Measurements from ENCODE around the gene SAMD15. TPM values are rescaled to one million over a fixed set of nuclear protein-coding genes. Genes with fewer than 3 reads are reported as not detected.

The SAMD15 gene
- total RNA-seq, 4 donors from 2014 or later: 0.51 to 1.7 (median 0.88) TPM; not detected in 1

GRCh38 chr14:77377502-77377844 lies 294 bp downstream of the SAMD15 start:
- no peak for TF ChIP-seq CTCF (IDR thresholded peaks at IDR 0.05; ENCODE audit: low read depth)

- no peak for TF ChIP-seq CTCF (IDR thresholded peaks at IDR 0.05; ENCODE audit: low read depth)
Observed at GRCh38 chr14:77378701-77379100, 1.5 kb downstream of the SAMD15 start.

GRCh38 chr14:77390188-77390587 lies 13.0 kb downstream of the SAMD15 start:
- no peak for TF ChIP-seq CTCF (IDR thresholded peaks at IDR 0.05; ENCODE audit: low read depth)

- TF ChIP-seq CTCF (IDR thresholded peaks at IDR 0.05; ENCODE audit: low read depth): no peak
Observed at GRCh38 chr14:77400216-77400615, 23.0 kb downstream of the SAMD15 start.

- no peak for TF ChIP-seq CTCF (IDR thresholded peaks at IDR 0.05; ENCODE audit: low read depth)
Observed at GRCh38 chr14:77403768-77404167, 26.6 kb downstream of the SAMD15 start.

GRCh38 chr14:77406086-77406485 lies 28.9 kb downstream of the SAMD15 start:
- TF ChIP-seq CTCF (IDR thresholded peaks at IDR 0.05; ENCODE audit: low read depth): no peak

- TF ChIP-seq CTCF (IDR thresholded peaks at IDR 0.05; ENCODE audit: low read depth): no peak
Observed at GRCh38 chr14:77406718-77407117, 29.5 kb downstream of the SAMD15 start.
